ENCODE measurements around the gene SLC6A19. TPM values are rescaled to one million over a fixed set of nuclear protein-coding genes. Genes with fewer than 3 reads are reported as not detected.
A peak's percentile ranks its signal among the peaks of the same experiment; 100 is the strongest.

Gene SLC6A19
- total and polyA plus RNA-seq, 9 of the 15 experiments (the other 6 are each of a cell fraction or from before 2014, with no cell fraction given): 0.03 to 1.6 (median 0.59) TPM

DNA sequence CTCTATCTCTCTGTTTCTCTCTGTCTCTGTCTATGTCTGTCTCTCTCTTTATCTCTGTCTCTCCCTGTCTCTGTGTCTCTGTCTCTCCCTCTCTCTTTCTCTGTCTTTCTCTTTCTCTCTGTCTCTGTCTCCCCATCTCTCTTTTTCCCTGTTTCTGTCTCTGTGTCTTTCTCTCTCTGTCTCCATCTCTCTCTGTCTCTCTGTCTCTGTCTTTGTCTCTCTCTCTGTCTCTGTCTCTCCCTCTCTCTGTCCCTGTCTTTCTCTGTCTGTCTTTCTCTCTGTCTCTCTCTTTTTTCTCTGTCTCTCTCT lies 2.1 kb upstream of the SLC6A19 start (continued):
- TF ChIP-seq CSDE1 (IDR thresholded peaks at IDR 0.05): peak in 1 of 2 experiments; percentile 85; a peak in 1 of 4 replicates
- TF ChIP-seq ETV1 (tag; conservative IDR thresholded peaks at IDR 0.05; ENCODE audit: low read depth): no peak
- no peak for TF ChIP-seq SMARCB1 (IDR thresholded peaks at IDR 0.05; ENCODE audit: insufficient read length, low read depth)
- TF ChIP-seq ZFP1 (CRISPR knock-in tag; IDR thresholded peaks at IDR 0.05): no peak
- no peak for TF ChIP-seq ZNF41 (CRISPR knock-in tag; conservative IDR thresholded peaks at IDR 0.05)
- no peak for TF ChIP-seq EP300 (IDR thresholded peaks at IDR 0.05; ENCODE audit: low read length)
- TF ChIP-seq ZNF347 (CRISPR knock-in tag; IDR thresholded peaks at IDR 0.05; ENCODE audit: low read depth): no peak
- no peak for TF ChIP-seq NCOA4 (IDR thresholded peaks at IDR 0.05; ENCODE audit: partially characterized antibody)

- WGBS (ENCODE audit: insufficient coverage, low coverage, missing lambda C conversion rate): 3% methylated on average over 20 of the region's 26 CpGs
- Histone ChIP-seq H3K4me1 (replicated peaks in 1 of 2; ENCODE audit: control insufficient read depth in 2 of 2, insufficient read depth in 2 of 2, low read length in 2 of 2) (peaks cover 41 to 83% of the 10 kb centered on the region in 2 experiments), H3K36me3 (ENCODE audit: control insufficient read depth, insufficient read depth, low read length) (no peaks in the 10 kb centered on the region), H3K27me3 (ENCODE audit: control insufficient read depth in 2 of 2, insufficient read depth in 2 of 2, low read length in 2 of 2) (no peaks in the 10 kb centered on the region), H3K4me2 (ENCODE audit: insufficient read depth, low read length) (peak overlapping the region; percentile 59), H3K27ac (ENCODE audit: extremely low read depth, low read depth, low read length) (peak overlapping the region; percentile 75), H2AFZ (ENCODE audit: low read depth, low read length) (peak overlapping the region; percentile 85), H3K9me1 (ENCODE audit: control insufficient read depth, insufficient read depth, low read length) (no peaks in the 10 kb centered on the region), H3K4me3 (no peak overlapping the region), H3K9ac (ENCODE audit: insufficient read depth in 1 of 2, low read depth in 2 of 2, low read length in 2 of 2) (peak overlapping the region; percentile 57 to 80), H3K9me3 (replicated peaks; ENCODE audit: control insufficient read depth, insufficient read depth, low read depth, low read length) (no peaks in the 10 kb centered on the region; the same call in 1 of the 2 replicates), H4K20me1 (replicated peaks; ENCODE audit: control insufficient read depth, insufficient read depth, low read length) (no peaks in the 10 kb centered on the region), H3K79me2 (ENCODE audit: control insufficient read depth, insufficient read depth, low read length) (no peaks in the 10 kb centered on the region; the same call in 2 of the 3 replicates)
- intact Hi-C loops (cut with micrococcal nuclease) (no loop called here), in situ Hi-C loops (cut with MboI) (no loop called here)
- ChIA-PET CTCF (ENCODE audit: low intra/inter-chr PET ratio) (interaction anchor here (0.6 kb wide), 2 partner anchors 8 to 701 kb away, joined by 3 read pairs; no protein-coding TSS in a partner anchor), POLR2A (interaction anchor here (0.5 to 1.4 kb wide), 4 partner anchors 9 to 32 kb away, joined by 3 to 4 read pairs (median 3); no protein-coding TSS in a partner anchor)
- no TSS peak for BruUV-seq (replicated peaks)
- FAIRE-seq (peak; percentile 99), ATAC-seq (peak; percentile 90), DNase-seq (ENCODE audit: extremely low read depth in 1 of 4, low spot score in 3 of 4) (peak; percentile 97 to 99 (median 98))
- TF ChIP-seq CBFA2T2 (conservative IDR thresholded peaks at IDR 0.05) (peak; percentile 70), CREB1 (IDR thresholded peaks at IDR 0.05) (no peak; the same call in 1 of the 2 replicates), CREB1 (CRISPR knock-in tag; IDR thresholded peaks at IDR 0.05) (0 out of 2 replicates have a peak, but pooled peaks have one; percentile 24), ZFP91 (CRISPR knock-in tag; IDR thresholded peaks at IDR 0.05) (no peak), NCOR1 (IDR thresholded peaks at IDR 0.05) (peak; percentile 79), ZFP1 (CRISPR knock-in tag; IDR thresholded peaks at IDR 0.05) (0 out of 2 replicates have a peak, but pooled peaks have one; percentile 32), PHB2 (IDR thresholded peaks at IDR 0.05; ENCODE audit: low read depth) (no peak; the same call in none of the 2 replicates), PHTF2 (CRISPR knock-in tag; IDR thresholded peaks at IDR 0.05) (no peak), TEAD4 (IDR thresholded peaks at IDR 0.05; ENCODE audit: low read length) (peak; percentile 71; the same call in 1 of the 2 replicates), TEAD4 (CRISPR knock-in tag; IDR thresholded peaks at IDR 0.05; ENCODE audit: borderline replicate concordance) (no peak), SNRNP70 (optimal IDR thresholded peaks at IDR 0.05; ENCODE audit: low read depth, low read length) (no peak), HLTF (IDR thresholded peaks at IDR 0.05) (peak; percentile 92), MCM7 (IDR thresholded peaks at IDR 0.05) (peak; percentile 86 to 89), SRSF3 (IDR thresholded peaks at IDR 0.05; ENCODE audit: insufficient read depth, low read length) (no peak), RFX5 (IDR thresholded peaks at IDR 0.05; ENCODE audit: low read depth, low read length) (no peak)
Observed at GRCh38 chr5:1199649-1200494, 1.5 kb upstream of the SLC6A19 start.

All from K562 (cell line).